Heart left ventricle (tissue), 16 donors: Measurements from ENCODE around the gene GRK3. TPM values are rescaled to one million over a fixed set of nuclear protein-coding genes. Genes with fewer than 3 reads are reported as not detected.
A peak's percentile ranks its signal among the peaks of the same experiment; 100 is the strongest.
"Not testable (repeated sequence)": the region's sequence is repeated elsewhere in the genome, so short reads cannot be mapped to it uniquely, and the experiment has no call there.

Experiments used
- ATAC-seq, 4 donors: fragments of 200-7000 bp; cut with Tn5 transposase; one replicate each; pipeline ENCODE4 v1.9.1; 2020 to 2022; ENCODE audit warnings: moderate library complexity in 4 of 4, mild to moderate bottlenecking in 3 of 4, moderate number of reproducible peaks in 1 of 4
- DNase-seq, 5 donors: peaks; one replicate each; pipeline ENCODE4 v3.0.0-alpha.2; 2020
- H3K27ac ChIP-seq, 12 donors: fragments of 200-600 bp; sonication (generic) in 4 of 12; one replicate each; pipeline versions ENCODE4 v1.5.0 to v1.8.0; 2016 to 2022; ENCODE audit warnings: mild to moderate bottlenecking in 2 of 12
- H3K27me3 ChIP-seq, 9 donors: fragments of 200-600 bp; sonication (generic) in 2 of 9; one replicate each; pipeline versions ENCODE4 v1.5.1 to v1.8.0; 2016 to 2022; ENCODE audit warnings: mild to moderate bottlenecking in 3 of 9
- H3K36me3 ChIP-seq, 9 donors: fragments of 200-600 bp; sonication (generic) in 2 of 9; one replicate each; pipeline versions ENCODE4 v1.5.0 to v1.8.0; 2018 to 2022; ENCODE audit warnings: mild to moderate bottlenecking in 2 of 9
- H3K4me1 ChIP-seq, 12 donors: fragments of 200-600 bp; sonication (generic) in 4 of 12; one replicate each; pipeline versions ENCODE4 v1.5.0 to v1.8.0; 2016 to 2022; ENCODE audit warnings: mild to moderate bottlenecking in 3 of 12
- H3K4me3 ChIP-seq, 12 donors: fragments of 200-600 bp; sonication (generic) in 4 of 12; one replicate each; pipeline versions ENCODE4 v1.5.0 to v1.8.0; 2017 to 2022; ENCODE audit warnings: mild to moderate bottlenecking in 9 of 12, moderate library complexity in 4 of 12
- H3K9me3 ChIP-seq, 12 donors: fragments of 200-600 bp; sonication (generic) in 4 of 12; one replicate each; pipeline versions ENCODE4 v1.5.0 to v1.8.0; 2016 to 2022; ENCODE audit warnings: mild to moderate bottlenecking in 1 of 12
- CTCF ChIP-seq, 12 donors: fragments of 200-600 bp; sonication (generic) in 4 of 12; IDR thresholded peaks; one replicate each; pipeline versions ENCODE4 v1.5.0 to v1.8.0; 2018 to 2022; ENCODE audit warnings: antibody characterized with exemption in 12 of 12, mild to moderate bottlenecking in 5 of 12
- POLR2A ChIP-seq, 2 donors: fragments of 450-650 bp; IDR thresholded peaks; one replicate each; pipeline ENCODE4 v1.6.1; 2017; ENCODE audit warnings: antibody characterized with exemption in 2 of 2, mild to moderate bottlenecking in 2 of 2, moderate library complexity in 2 of 2
- WGBS, 4 donors: extraction: QIAGEN DNeasy Blood & Tissue Kit in 2 of 4; methylation state at CpG; one replicate each; pipeline versions ENCODE4 v1.1.5 to v1.1.7; 2013 to 2018; 5-methylcytosine and 5-hydroxymethylcytosine counted together
- intact Hi-C, 10 donors: fragments of 100-400 bp; cut with DNase I; formaldehyde crosslinking; loops; one replicate each; pipeline versions ENCODE4 v1.11.1 to v1.14.2; 2022
- polyA plus RNA-seq, 2 donors: library from polyadenylated mRNA; stranded (reverse); fragments of 200-250 nt; gene quantifications; one replicate each; pipeline ENCODE4 v1.2.3, GENCODE V29; 2013
- total RNA-seq, 9 donors: library from RNA; depleted of rRNA in 2 of 9; stranded (reverse); fragments of >200 nt in 2 of 9; fragmentation: NEBNext Ultra II Directional in 3 of 9; extraction: Animal tissue kit (Norgen Biotek cat#: 25700) in 3 of 9; gene quantifications; one replicate each; pipeline versions ENCODE4 v1.1.0 to v1.2.4, GENCODE V29; 2016 to 2023
- donor health status: ischemic (EF 13 %, LVEDD 7.1; RV severe dilation, severe dysfunction).
- donor health status: healthy with polysubstance abuse.
- donor health status: DM: no; HTN: yes; CAD: no.
- donor health status: DM: no; HTN: no; CAD: no.
- donor health status: ischemic (EF 25% LVEDD 6.9; RV normal size, moderate dysfunction).
- donor health status: ischemic (EF 25% LVEDD 5.7; RV mildly dilated, moderate dysfunction).
- donor health status: healthy.
- donor health status: DM: yes; HTN: yes; CAD: no.
- donor health status: ischemic (EF 35%, LVEDD 5.7; RV mildly dilated, moderate dysfunction).
- donor health status: nonischemic (EF 11% LVEDD 7.7; RV severe dilation, severe dysfunction).
- donor health status: DM: yes; HTN: yes; CAD: no.
- donor health status: PGD.
- donor health status: ischemic (EF 29% LVEDD 5.4; RV normal size, mild dysfunction).
- donor health status: nonischemic (EF 23%, LVEDD 6.1; RV moderate dilation, normal function).

Gene GRK3
- total and polyA plus RNA-seq, 11 donors, result 1.1 to 16.2 (median 5.9) TPM

- no peak for ATAC-seq
Observed at GRCh38 chr22:25557218-25557617, 7.3 kb upstream of the GRK3 start.

GRCh38 chr22:25558341-25558740 is 6.1 kb upstream of the GRK3 start:
- intact Hi-C loops, result no loop called here
- ATAC-seq, result no peak
- WGBS, 4 donors, result 86 to 92% (median 91%) methylated on average over 4 of the region's 4 CpGs

More at GRCh38 chr22:25557218-25557617, 7.3 kb upstream of the GRK3 start:
- H3K27me3 ChIP-seq, result no peaks in the 10 kb centered on the region
- no peaks in the 10 kb centered on the region for H3K9me3 ChIP-seq
- intact Hi-C loops, result no loop called here
- peaks cover 0 to 20% (median 3%) of the 10 kb centered on the region in 12 donors for H3K4me1 ChIP-seq
- no peak for DNase-seq
- 92 to 96% (median 94%) methylated on average over 5 of the region's 5 CpGs for WGBS, 4 donors
- no peak overlapping the region for H3K4me3 ChIP-seq
- no peaks in the 10 kb centered on the region for H3K36me3 ChIP-seq
- H3K27ac ChIP-seq, result no peak overlapping the region
- TF ChIP-seq POLR2A (IDR thresholded peaks at IDR 0.05) (no peak), CTCF (IDR thresholded peaks at IDR 0.05) (no peak)

GRCh38 chr22:25559910-25560309 is 4.6 kb upstream of the GRK3 start:
- H3K4me1 ChIP-seq, result peaks cover 0 to 21% (median 7%) of the 10 kb centered on the region in 12 donors
- WGBS, 4 donors, result 90 to 95% (median 94%) methylated on average over 4 of the region's 4 CpGs
- not testable (repeated sequence) for DNase-seq, H3K9me3 ChIP-seq, H3K27me3 ChIP-seq, H3K4me3 ChIP-seq, H3K27ac ChIP-seq, H3K36me3 ChIP-seq, ATAC-seq
- intact Hi-C loops, result loop anchor here in 3 of 10 donors (10.0 kb wide), 2 partner anchors 105 to 135 kb away; no protein-coding TSS in a partner anchor

More at GRCh38 chr22:25558341-25558740, 6.1 kb upstream of the GRK3 start:
- DNase-seq, result no peak
- H3K36me3 ChIP-seq, result no peaks in the 10 kb centered on the region
- no peaks in the 10 kb centered on the region for H3K9me3 ChIP-seq
- H3K4me3 ChIP-seq, result no peak overlapping the region
- TF ChIP-seq POLR2A (IDR thresholded peaks at IDR 0.05) (no peak), CTCF (IDR thresholded peaks at IDR 0.05) (no peak)
- peaks cover 0 to 22% (median 4%) of the 10 kb centered on the region in 12 donors for H3K4me1 ChIP-seq
- H3K27me3 ChIP-seq, result no peaks in the 10 kb centered on the region
- H3K27ac ChIP-seq, result no peak overlapping the region

- DNase-seq, H3K36me3 ChIP-seq, ATAC-seq, H3K4me3 ChIP-seq, H3K27me3 ChIP-seq, H3K27ac ChIP-seq, H3K9me3 ChIP-seq: not testable (repeated sequence)
- intact Hi-C loops, result loop anchor here in 3 of 10 donors (10.0 kb wide), 2 partner anchors 104 to 134 kb away; no protein-coding TSS in a partner anchor
- H3K4me1 ChIP-seq, result peaks cover 0 to 29% (median 10%) of the 10 kb centered on the region in 12 donors
- WGBS, 4 donors, result 65 to 90% (median 72%) methylated on average over 3 of the region's 3 CpGs
Observed at GRCh38 chr22:25561182-25561581, 3.3 kb upstream of the GRK3 start.

GRCh38 chr22:25561927-25562326 is 2.5 kb upstream of the GRK3 start:
- not testable (repeated sequence) for H3K36me3 ChIP-seq, H3K4me3 ChIP-seq, DNase-seq, H3K9me3 ChIP-seq, H3K27ac ChIP-seq, ATAC-seq, H3K27me3 ChIP-seq
- H3K4me1 ChIP-seq, result peaks cover 0 to 31% (median 10%) of the 10 kb centered on the region in 12 donors
- intact Hi-C loops, result loop anchor here in 3 of 10 donors (10.0 kb wide), 2 partner anchors 103 to 133 kb away; no protein-coding TSS in a partner anchor
- 73 to 90% (median 79%) methylated on average over 1 of the region's 1 CpG for WGBS, 4 donors

- not testable (repeated sequence) for H3K27me3 ChIP-seq, H3K36me3 ChIP-seq, H3K9me3 ChIP-seq, ATAC-seq, DNase-seq
- H3K27ac ChIP-seq, result peak overlapping the region in 7 of 12 donors; percentile 13 to 83 (median 67)
- H3K4me1 ChIP-seq, result peaks cover 0 to 43% (median 10%) of the 10 kb centered on the region in 12 donors
- intact Hi-C loops, result loop anchor here in 3 of 10 donors (10.0 kb wide), 2 partner anchors 102 to 132 kb away; no protein-coding TSS in a partner anchor
- H3K4me3 ChIP-seq, result peak overlapping the region in 10 of 12 donors; percentile 6 to 96 (median 88)
- 35 to 43% (median 40%) methylated on average over 10 of the region's 10 CpGs for WGBS, 4 donors
Observed at GRCh38 chr22:25562966-25563760, 1.3 kb upstream of the GRK3 start.
